Spinal cord (tissue), 10 donors: ENCODE results near the gene TP53BP2. TPM values are rescaled to one million over a fixed set of nuclear protein-coding genes. Genes with fewer than 3 reads are reported as not detected.

Source experiments
- DNase-seq, 6 donors: peaks; one replicate each; pipeline versions ENCODE4 v3.0.0 to v3.0.0-alpha.2; 2013 to 2015; ENCODE audit warnings: low spot score in 6 of 6, low read depth in 4 of 6
- H3K27ac ChIP-seq: one replicate; pipeline ENCODE4 v1.5.1; 2013; ENCODE audit warnings: low read depth, low read length, control low read depth
- H3K27me3 ChIP-seq: one replicate; pipeline ENCODE4 v1.6.1; 2013; ENCODE audit warnings: low read length; ENCODE audit not compliant: control insufficient read depth, insufficient read depth
- H3K36me3 ChIP-seq: one replicate; pipeline ENCODE4 v1.6.1; 2013; ENCODE audit warnings: low read length; ENCODE audit not compliant: control insufficient read depth, insufficient read depth
- H3K4me1 ChIP-seq: one replicate; pipeline ENCODE4 v1.6.1; 2013; ENCODE audit warnings: low read length; ENCODE audit not compliant: control insufficient read depth, insufficient read depth
- H3K4me3 ChIP-seq: one replicate; pipeline ENCODE4 v1.5.1; 2013; ENCODE audit warnings: low read depth, low read length, control low read depth
- H3K9me3 ChIP-seq: one replicate; pipeline ENCODE4 v1.6.1; 2013; ENCODE audit warnings: low read length; ENCODE audit not compliant: control insufficient read depth, insufficient read depth
- WGBS: methylation state at CpG from one replicate; pipeline ENCODE4 v1.1.5; 2013; ENCODE audit warnings: missing lambda C conversion rate; ENCODE audit not compliant: insufficient coverage; 5-methylcytosine and 5-hydroxymethylcytosine counted together
- polyA plus RNA-seq, 2 donors: library from polyadenylated mRNA; unstranded; fragments of 120-200 nt; gene quantifications; one replicate each; pipeline ENCODE4 v1.2.1, GENCODE V29; 2013; ENCODE audit not compliant: insufficient read length in 2 of 2
- total RNA-seq, 2 donors: library from RNA; depleted of rRNA in 1 of 2; stranded (reverse); fragments of 120-200 nt in 1 of 2; fragments of >200 nt in 1 of 2; gene quantifications; one replicate each; pipeline versions ENCODE4 v1.2.3 to v1.2.4, GENCODE V29; 2013 to 2014
- donor health status: healthy.

Gene TP53BP2
- total and polyA plus RNA-seq, 4 donors = 34.9 to 40.5 (median 38.2) TPM

- Histone ChIP-seq H3K4me1 (peaks cover 52% of the 10 kb centered on the region), H3K27me3 (no peaks in the 10 kb centered on the region), H3K27ac (no peak overlapping the region), H3K4me3 (no peak overlapping the region), H3K9me3 (no peaks in the 10 kb centered on the region), H3K36me3 (peaks cover 11% of the 10 kb centered on the region)
- no peak for DNase-seq
- WGBS = 100% methylated on average over 1 of the region's 4 CpGs
These were observed 115.8 kb downstream of the TP53BP2 start for GRCh38 chr1:223729906-223730305.

Other genes with a start within 250 kb of the TP53BP2 start
- under 1 TPM; 0.10 to 0.17 TPM for gene CAPN8, start 180.2 kb downstream of the TP53BP2 start, total RNA-seq
- under 1 TPM; 0.90 to 0.99 TPM for gene CAPN8, start 180.2 kb downstream of the TP53BP2 start, polyA plus RNA-seq
- 100 to 1,000 TPM; 103 to 152 TPM for gene CAPN2, start 133.4 kb downstream of the TP53BP2 start, total RNA-seq
- gene CAPN2, start 133.4 kb downstream of the TP53BP2 start, polyA plus RNA-seq = 100 to 1,000 TPM in 1 of 2 donors, 10 to 100 TPM in 1; 76.2 to 122 TPM